ENCODE measurements around the gene TTC23. TPM values are rescaled to one million over a fixed set of nuclear protein-coding genes. Genes with fewer than 3 reads are reported as not detected.

The TTC23 gene
- total RNA-seq, 1 donor from 2014 or later: 11.6 TPM

GRCh38 chr15:99268431-99268830 is 19.1 kb upstream of the TTC23 start:
- H3K27me3 ChIP-seq (ENCODE audit: control insufficient read depth, insufficient read depth, low read length): no peaks in the 10 kb centered on the region
- DNase-seq (ENCODE audit: low read depth): no peak
- no peaks in the 10 kb centered on the region for H3K36me3 ChIP-seq (ENCODE audit: control insufficient read depth, insufficient read depth, low read length)
- H3K4me3 ChIP-seq (ENCODE audit: low read depth, low read length): no peak overlapping the region
- no peak for TF ChIP-seq CTCF (IDR thresholded peaks at IDR 0.05; ENCODE audit: insufficient read depth, low read length, poor library complexity, severe bottlenecking)

DNA sequence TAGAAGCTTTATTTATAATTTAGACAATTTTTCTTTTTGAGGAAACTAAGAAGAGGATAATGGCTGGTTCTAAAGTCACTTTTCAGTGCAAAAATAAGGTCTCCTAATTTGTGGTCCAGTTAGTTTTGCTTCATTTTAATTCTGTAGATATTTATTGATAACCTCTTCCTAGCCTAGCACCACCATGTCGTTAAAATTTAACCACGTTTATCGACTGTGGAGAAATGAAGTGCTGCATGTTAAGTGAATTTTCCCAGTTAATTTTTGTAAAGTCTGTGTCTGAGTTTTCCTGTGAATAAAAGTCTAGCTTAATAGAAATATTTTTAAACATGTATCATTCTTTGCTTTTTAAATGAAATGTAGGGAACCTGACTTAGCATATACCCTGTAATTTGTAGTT is 18.6 kb upstream of the TTC23 start:
- DNase-seq (ENCODE audit: low read depth): no peak
- no peak for TF ChIP-seq CTCF (IDR thresholded peaks at IDR 0.05; ENCODE audit: insufficient read depth, low read length, poor library complexity, severe bottlenecking)
- Histone ChIP-seq H3K4me3 (ENCODE audit: low read depth, low read length) (no peak overlapping the region), H3K27me3 (ENCODE audit: control insufficient read depth, insufficient read depth, low read length) (no peaks in the 10 kb centered on the region), H3K36me3 (ENCODE audit: control insufficient read depth, insufficient read depth, low read length) (no peaks in the 10 kb centered on the region)

- no peak overlapping the region for H3K4me3 ChIP-seq (ENCODE audit: low read depth, low read length)
- no peaks in the 10 kb centered on the region for H3K27me3 ChIP-seq (ENCODE audit: control insufficient read depth, insufficient read depth, low read length)
- no peak for TF ChIP-seq CTCF (IDR thresholded peaks at IDR 0.05; ENCODE audit: insufficient read depth, low read length, poor library complexity, severe bottlenecking)
- no peaks in the 10 kb centered on the region for H3K36me3 ChIP-seq (ENCODE audit: control insufficient read depth, insufficient read depth, low read length)
- no peak for DNase-seq (ENCODE audit: low read depth)
Observed at GRCh38 chr15:99265541-99266070, 16.2 kb upstream of the TTC23 start.

- DNase-seq (ENCODE audit: low read depth): no peak
- H3K36me3 ChIP-seq (ENCODE audit: control insufficient read depth, insufficient read depth, low read length): no peaks in the 10 kb centered on the region
- no peak for TF ChIP-seq CTCF (IDR thresholded peaks at IDR 0.05; ENCODE audit: insufficient read depth, low read length, poor library complexity, severe bottlenecking)
- no peak overlapping the region for H3K4me3 ChIP-seq (ENCODE audit: low read depth, low read length)
- no peaks in the 10 kb centered on the region for H3K27me3 ChIP-seq (ENCODE audit: control insufficient read depth, insufficient read depth, low read length)
Observed at GRCh38 chr15:99264125-99264524, 14.7 kb upstream of the TTC23 start.

DNA sequence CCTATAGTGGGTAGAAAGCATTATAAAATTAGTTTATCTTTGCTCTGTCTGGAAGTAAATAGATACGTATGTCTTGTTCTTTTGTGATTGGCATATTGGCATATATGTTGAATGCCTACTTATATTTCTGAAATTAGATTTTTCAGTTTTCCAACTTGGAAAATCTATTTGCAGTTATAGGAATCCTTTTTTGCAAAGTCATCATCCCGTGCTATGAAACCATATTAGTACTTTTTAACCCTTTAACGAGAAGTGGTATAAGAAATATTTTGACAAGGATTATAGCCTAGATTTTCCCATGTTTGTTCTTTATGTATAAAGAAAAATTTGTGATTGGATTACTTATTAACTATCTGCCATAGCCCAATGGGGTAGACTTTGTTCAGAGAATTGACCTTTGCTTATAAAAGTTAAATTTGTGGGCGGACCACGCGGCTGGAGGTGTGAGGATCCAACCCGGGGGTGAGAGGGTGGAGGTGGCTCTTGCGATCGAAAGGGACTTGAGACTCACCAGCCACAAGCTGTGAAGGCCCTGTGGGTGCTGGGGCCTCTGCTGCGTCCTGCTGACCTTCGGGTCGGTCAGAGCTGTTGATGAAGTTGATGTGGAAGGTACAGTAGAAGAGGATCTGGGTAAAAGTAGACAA is 7.8 kb upstream of the TTC23 start:
- Histone ChIP-seq H3K27me3 (ENCODE audit: control insufficient read depth, insufficient read depth, low read length) (no peaks in the 10 kb centered on the region), H3K4me3 (ENCODE audit: low read depth, low read length) (no peak overlapping the region), H3K36me3 (ENCODE audit: control insufficient read depth, insufficient read depth, low read length) (no peaks in the 10 kb centered on the region)
- no peak for DNase-seq (ENCODE audit: low read depth)
- no peak for TF ChIP-seq CTCF (IDR thresholded peaks at IDR 0.05; ENCODE audit: insufficient read depth, low read length, poor library complexity, severe bottlenecking)
